ENCODE measurements around the gene STING1.

- no peak for TF ChIP-seq EHMT2 (IDR thresholded peaks at IDR 0.05; ENCODE audit: borderline replicate concordance, low read depth, low read length)
- no peak for TF ChIP-seq PBX3 (CRISPR knock-in tag; IDR thresholded peaks at IDR 0.05; ENCODE audit: borderline replicate concordance)
- no peak for TF ChIP-seq HNF4A (CRISPR knock-in tag; IDR thresholded peaks at IDR 0.05)
- no peak for TF ChIP-seq CTCF (CRISPR knock-in tag; IDR thresholded peaks at IDR 0.05)
- TF ChIP-seq POLR2A (IDR thresholded peaks at IDR 0.05; ENCODE audit: insufficient read depth in 1 of 2, low read depth in 2 of 2, low read length in 2 of 2), result no peak
- no peak for TF ChIP-seq ZBTB20 (CRISPR knock-in tag; IDR thresholded peaks at IDR 0.05; ENCODE audit: borderline replicate concordance, low read depth)
- no peak for TF ChIP-seq MAX (IDR thresholded peaks at IDR 0.05)
- no peak for TF ChIP-seq PLRG1 (conservative IDR thresholded peaks at IDR 0.05)
- no peak for TF ChIP-seq E2F1 (CRISPR knock-in tag; IDR thresholded peaks at IDR 0.05)
- TF ChIP-seq REST (IDR thresholded peaks at IDR 0.05; ENCODE audit: borderline replicate concordance in 1 of 2, low read depth in 1 of 2, low read length in 2 of 2), result no peak
- TF ChIP-seq MYC (CRISPR knock-in tag; IDR thresholded peaks at IDR 0.05; ENCODE audit: borderline replicate concordance), result no peak
- TF ChIP-seq GPBP1L1 (CRISPR knock-in tag; IDR thresholded peaks at IDR 0.05), result no peak
- no peak for TF ChIP-seq MAZ (IDR thresholded peaks at IDR 0.05; ENCODE audit: borderline replicate concordance, low read depth, low read length)
- no peak for TF ChIP-seq MAZ (CRISPR knock-in tag; IDR thresholded peaks at IDR 0.05; ENCODE audit: low read depth)
Measured at GRCh38 chr5:139475865-139476617, 6.5 kb downstream of the STING1 start.

Data from HepG2 (cell line).